Right lobe of liver (tissue), 4 donors: ENCODE measurements around the gene COG7.

Experiments
- CTCF ChIP-seq, 4 donors: fragments of 200-600 bp in 3 of 4; fragments of 450-650 bp in 1 of 4; IDR thresholded peaks; one replicate each; pipeline versions ENCODE4 v1.5.1 to v1.8.0; 2016 to 2022; ENCODE audit warnings: antibody characterized with exemption in 4 of 4, mild to moderate bottlenecking in 2 of 4
- POLR2A ChIP-seq: fragments of 450-650 bp; IDR thresholded peaks from one replicate; pipeline ENCODE4 v1.6.1; 2017; ENCODE audit warnings: antibody characterized with exemption, mild to moderate bottlenecking
- donor health status: DM: no; HTN: no; CAD: no.
- donor health status: DM: no; HTN: no; CAD: no.
- donor health status: DM: no; HTN: yes; CAD: no.

- TF ChIP-seq CTCF (IDR thresholded peaks at IDR 0.05) (no peak), POLR2A (no peak)
These were observed 33.5 kb upstream of the COG7 start for GRCh38 chr16:23486480-23486879.
